Choroid plexus epithelial cell (primary cell): Measurements from ENCODE around the gene SPACA5B.
"Not testable (repeated sequence)": the region's sequence is repeated elsewhere in the genome, so short reads cannot be mapped to it uniquely, and the experiment has no call there.

Source experiments
- DNase-seq: peaks from one replicate; pipeline ENCODE4 v3.0.0-alpha.2; 2010; ENCODE audit warnings: low read depth
- H3K4me3 ChIP-seq: 2 replicates; pipeline ENCODE4 v1.5.1; 2011; ENCODE audit warnings: low read depth, mild to moderate bottlenecking, control low read depth, low read length, moderate library complexity
- TF ChIP-seq, protein P1 (sequence below): conservative IDR thresholded peaks from 2 replicates; pipeline ENCODE4 v1.5.1; 2011; ENCODE audit warnings: low read depth, mild to moderate bottlenecking, control low read depth, inconsistent platforms, low read length, moderate library complexity

The SPACA5B gene

DNA sequence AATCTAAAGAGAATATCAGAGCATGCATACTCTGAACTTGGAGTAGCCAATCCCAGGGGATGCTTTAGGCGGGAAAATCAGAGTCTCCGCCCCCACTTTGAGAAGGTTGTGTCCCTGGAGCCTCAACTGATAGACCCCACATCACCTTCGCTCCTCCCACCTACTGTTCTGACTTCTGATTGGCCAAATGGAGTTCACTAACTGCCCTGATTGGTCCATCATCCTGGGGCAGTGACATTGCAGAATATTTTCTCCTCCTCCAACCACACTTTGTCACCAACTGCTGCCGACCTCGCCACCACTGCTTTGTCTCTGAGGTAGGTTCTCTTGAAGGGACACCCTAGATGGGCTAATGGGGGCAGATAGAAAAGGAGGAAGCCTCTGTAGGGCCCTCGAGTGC is 22.7 kb upstream of the SPACA5B start:
- no peak for DNase-seq
- TF ChIP-seq, protein P1, sequence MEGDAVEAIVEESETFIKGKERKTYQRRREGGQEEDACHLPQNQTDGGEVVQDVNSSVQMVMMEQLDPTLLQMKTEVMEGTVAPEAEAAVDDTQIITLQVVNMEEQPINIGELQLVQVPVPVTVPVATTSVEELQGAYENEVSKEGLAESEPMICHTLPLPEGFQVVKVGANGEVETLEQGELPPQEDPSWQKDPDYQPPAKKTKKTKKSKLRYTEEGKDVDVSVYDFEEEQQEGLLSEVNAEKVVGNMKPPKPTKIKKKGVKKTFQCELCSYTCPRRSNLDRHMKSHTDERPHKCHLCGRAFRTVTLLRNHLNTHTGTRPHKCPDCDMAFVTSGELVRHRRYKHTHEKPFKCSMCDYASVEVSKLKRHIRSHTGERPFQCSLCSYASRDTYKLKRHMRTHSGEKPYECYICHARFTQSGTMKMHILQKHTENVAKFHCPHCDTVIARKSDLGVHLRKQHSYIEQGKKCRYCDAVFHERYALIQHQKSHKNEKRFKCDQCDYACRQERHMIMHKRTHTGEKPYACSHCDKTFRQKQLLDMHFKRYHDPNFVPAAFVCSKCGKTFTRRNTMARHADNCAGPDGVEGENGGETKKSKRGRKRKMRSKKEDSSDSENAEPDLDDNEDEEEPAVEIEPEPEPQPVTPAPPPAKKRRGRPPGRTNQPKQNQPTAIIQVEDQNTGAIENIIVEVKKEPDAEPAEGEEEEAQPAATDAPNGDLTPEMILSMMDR: no peak
- H3K4me3 ChIP-seq: no peak overlapping the region

DNA sequence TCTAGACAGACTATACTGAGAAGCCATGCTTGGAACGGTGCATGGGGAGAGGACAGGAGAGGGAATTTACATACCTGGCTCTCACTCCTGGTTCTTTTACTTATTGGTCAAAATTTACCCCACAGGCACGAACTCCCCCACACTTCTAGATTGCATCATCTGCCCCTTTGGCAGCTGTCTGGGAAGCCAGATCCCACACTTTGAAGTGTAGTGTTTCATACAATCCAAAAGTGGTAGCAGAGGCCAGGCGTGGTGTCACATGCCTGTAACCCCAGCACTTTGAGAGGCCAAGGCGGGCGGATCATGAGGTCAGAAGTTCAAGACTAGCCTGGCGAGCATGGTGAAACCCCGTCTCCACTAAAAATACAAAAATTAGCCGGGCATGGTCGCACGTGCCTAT is 5.1 kb upstream of the SPACA5B start:
- H3K4me3 ChIP-seq, DNase-seq: not testable (repeated sequence)

DNA sequence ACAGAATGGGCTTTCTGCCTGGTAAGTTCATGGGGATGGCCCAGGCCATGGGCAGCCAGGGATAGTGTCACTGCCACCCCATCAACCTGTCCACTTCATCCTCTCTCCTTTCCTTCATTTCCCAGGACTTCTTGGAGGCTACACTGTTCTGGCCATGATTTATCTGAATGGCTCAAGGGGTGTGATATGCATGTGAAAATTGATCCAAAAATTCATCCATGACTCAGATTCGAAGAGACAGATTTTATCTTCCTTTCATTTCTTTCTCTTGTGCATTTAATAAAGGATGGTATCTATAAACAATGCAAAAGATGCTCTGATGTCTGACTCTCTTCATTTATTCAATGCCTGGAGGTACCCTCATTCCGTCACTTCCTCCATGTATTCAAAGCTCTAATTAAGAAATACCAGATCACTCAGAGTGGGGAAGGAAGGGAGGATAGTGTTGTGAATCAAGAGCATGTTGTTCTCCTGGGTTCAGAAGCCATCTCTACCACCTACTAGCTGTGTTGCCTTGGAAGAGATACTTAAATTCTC is 1.9 kb downstream of the SPACA5B start:
- not testable (repeated sequence) for H3K4me3 ChIP-seq, DNase-seq

DNA sequence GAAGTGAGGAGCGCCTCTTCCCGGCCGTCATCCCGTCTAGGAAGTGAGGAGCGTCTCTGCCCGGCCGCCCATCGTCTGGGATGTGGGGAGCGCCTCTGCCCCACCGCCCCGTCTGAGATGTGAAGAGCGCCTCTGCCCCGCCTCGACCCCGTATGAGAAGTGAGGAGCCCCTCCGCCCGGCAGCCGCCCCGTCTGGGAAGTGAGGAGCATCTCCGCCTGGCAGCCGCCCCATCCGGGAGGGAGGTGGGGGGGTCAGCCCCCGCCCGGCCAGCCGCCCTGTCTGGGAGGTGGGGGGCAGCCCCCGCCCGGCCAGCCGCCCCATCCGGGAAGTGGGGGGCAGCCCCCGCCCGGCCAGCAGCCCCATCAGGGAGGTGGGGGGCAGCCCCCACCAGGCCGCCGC is 8.7 kb downstream of the SPACA5B start:
- H3K4me3 ChIP-seq, DNase-seq: not testable (repeated sequence)

DNA sequence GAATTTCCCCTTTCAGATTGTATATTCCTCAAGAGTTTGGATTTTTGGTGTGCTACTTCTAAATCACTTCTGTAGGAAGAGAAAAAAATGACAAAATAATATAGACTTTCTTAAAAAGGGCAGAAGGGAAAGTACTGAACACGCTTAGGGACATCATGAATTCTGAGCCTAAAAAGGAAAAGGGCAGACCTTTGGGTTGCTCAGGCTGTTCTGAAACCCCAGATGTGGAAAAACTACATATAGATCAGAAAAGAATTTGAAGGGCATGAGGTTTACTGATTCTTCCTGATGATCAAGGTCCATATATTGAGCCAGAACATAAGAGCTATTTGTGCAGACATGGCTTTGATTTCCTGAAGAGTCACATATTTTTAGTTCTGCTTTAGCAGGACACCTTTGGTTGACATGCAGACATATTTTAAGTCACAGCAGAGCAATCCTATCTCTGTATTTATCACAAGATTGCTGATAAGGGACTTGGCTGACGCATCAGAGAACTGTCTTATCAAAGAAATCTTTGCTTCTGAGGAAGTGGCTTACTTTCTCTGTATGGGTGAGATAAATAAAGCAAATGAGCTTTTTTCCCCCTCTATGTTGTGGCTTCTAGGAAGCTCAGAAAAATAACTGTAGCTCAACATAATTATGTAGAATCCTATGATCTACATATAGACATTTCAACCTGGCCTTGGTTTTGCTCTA is 11.5 kb downstream of the SPACA5B start:
- not testable (repeated sequence) for H3K4me3 ChIP-seq, DNase-seq

DNA sequence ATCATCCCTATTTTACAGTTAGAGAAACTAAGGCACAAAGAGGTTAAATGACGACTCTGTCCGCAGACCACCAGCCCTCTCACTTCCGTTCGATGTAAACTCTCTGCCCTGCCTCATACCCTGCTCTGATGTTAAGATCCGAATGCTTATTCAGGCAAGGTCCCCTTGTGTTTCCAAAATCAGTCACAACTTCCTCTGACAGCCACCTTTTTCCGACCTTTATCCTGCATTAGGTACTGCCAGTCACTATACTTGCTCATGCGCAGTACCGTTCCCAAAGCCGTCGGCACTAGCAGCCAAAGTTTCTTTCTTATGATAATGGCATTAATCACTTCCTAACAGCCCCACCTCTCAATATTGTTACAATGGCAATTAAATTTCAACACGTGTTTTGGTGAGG is 12.3 kb downstream of the SPACA5B start:
- not testable (repeated sequence) for H3K4me3 ChIP-seq, DNase-seq

DNA sequence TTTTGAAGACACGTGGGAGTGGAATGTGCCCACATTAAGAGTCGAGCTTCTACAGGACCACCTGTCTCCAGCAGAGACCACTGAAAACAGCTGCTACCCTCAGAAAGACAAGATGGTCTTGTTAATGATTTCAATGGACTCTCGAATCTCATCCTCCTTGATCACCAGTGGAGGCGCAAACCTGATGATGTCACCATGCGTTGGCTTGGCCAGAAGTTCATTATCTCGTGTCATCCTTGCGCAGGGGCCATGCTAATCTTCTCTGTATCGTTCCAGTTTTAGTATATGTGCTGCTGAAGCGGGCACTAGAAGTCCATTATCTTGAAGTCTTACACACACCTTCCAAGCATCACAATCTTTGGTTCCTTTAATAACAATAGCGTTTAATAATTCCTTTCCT is 23.3 kb downstream of the SPACA5B start:
- TF ChIP-seq, protein P1: no peak
- H3K4me3 ChIP-seq: no peak overlapping the region
- no peak for DNase-seq

DNA sequence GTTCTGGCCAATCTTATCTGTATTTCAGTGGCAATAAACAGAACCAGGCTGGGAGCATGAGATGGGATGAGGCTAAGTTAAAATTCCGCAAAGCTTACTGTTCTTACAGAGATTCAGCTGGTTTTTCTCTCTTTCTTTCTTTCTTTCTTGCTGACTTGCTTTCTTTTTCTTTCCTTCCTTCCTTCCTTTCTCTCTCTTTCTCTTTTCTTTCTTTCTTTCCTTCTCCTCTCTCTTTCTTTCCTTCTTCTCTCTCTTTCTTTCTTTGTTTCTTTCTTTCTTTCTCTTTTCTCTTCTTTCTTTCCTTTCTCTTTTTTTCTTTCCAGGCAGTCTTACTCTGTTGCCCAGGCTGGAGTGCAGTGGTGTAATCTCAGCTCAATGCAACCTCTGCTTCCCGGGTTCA is 24.4 kb downstream of the SPACA5B start:
- TF ChIP-seq, protein P1: no peak
- H3K4me3 ChIP-seq: no peak overlapping the region
- DNase-seq: no peak

DNA sequence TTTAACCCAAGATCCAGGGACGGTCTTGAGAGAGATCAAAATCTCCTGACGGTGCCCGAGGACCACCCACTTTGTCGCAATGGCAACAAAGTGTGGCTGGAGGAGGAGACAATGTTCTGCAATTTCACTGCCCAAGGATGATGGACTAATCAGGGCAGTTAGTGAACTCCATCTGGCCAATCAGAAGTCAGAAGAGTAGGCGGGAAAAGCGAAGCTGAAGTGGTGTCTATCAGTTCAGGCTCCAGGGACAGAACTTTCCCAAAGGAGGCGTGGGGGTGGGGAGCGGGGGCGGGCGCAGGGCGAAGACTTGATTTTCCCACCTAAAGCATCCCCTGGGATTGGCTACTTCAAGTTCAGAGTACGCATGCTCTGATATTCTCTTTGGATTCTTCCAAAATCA is 25.6 kb downstream of the SPACA5B start:
- no peak for DNase-seq
- H3K4me3 ChIP-seq: no peak overlapping the region
- TF ChIP-seq, protein P1: no peak

DNA sequence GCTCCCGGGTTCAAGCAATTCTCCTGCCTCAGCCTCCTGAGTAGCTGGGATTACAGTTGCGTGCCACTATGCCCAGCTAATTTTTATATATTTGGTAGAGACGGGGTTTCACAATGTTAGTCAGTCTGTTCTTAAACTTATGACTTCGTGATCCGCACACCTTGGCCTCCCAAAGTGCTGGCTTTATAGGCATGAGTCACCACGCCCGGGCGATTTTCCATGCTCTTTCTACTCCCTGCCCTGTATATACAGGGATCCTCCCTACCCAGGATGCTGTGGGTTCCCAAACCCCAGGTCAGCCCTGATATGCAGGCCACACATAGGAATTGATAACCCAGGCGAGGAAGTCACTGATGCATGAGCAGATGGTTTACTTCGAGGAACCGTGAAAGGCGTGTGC is 34.8 kb downstream of the SPACA5B start:
- no peak overlapping the region for H3K4me3 ChIP-seq
- DNase-seq: no peak
- TF ChIP-seq, protein P1: no peak

DNA sequence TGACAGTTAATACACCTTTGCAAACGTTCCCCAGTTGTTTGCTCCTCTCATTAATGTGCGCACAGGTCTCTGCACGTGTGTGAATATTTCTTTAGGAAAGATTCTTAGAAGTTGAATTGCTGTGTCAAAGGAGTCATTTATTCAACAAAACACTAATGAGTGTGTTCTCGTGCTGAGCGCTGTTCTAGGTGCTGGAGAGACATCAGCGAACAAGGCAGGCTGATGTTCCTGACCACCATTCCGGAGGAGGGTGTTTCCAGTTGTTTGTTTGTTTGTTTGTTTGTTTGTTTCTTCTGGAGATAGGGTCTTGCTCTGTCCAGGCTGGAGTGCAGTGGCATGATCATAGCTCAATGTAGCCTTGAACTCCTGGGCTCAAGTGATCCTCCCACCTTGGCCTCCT is 35.9 kb downstream of the SPACA5B start:
- DNase-seq, H3K4me3 ChIP-seq: not testable (repeated sequence)
